Measurements from ENCODE around the gene DYNC1LI1. TPM values are rescaled to one million over a fixed set of nuclear protein-coding genes. Genes with fewer than 3 reads are reported as not detected.
"Not testable (repeated sequence)": the region's sequence is repeated elsewhere in the genome, so short reads cannot be mapped to it uniquely, and the experiment has no call there.

Gene DYNC1LI1
- polyA plus RNA-seq, 1 donor (not counting 4 experiments of a cell fraction or from before 2014, with no cell fraction given): 64.4 TPM

GRCh38 chr3:32522682-32523081 is 48.0 kb downstream of the DYNC1LI1 start:
- H3K79me2 ChIP-seq (ENCODE audit: control insufficient read depth, insufficient read depth, low read length): no peaks in the 10 kb centered on the region
- H3K27me3 ChIP-seq (ENCODE audit: control insufficient read depth, extremely low read depth, insufficient read depth, low read length): no peaks in the 10 kb centered on the region
- peaks cover 5 to 8% of the 10 kb centered on the region in 2 experiments for H3K36me3 ChIP-seq (ENCODE audit: control insufficient read depth in 2 of 2, extremely low read depth in 1 of 2, insufficient read depth in 2 of 2, low read length in 2 of 2)
- no peaks in the 10 kb centered on the region for H4K20me1 ChIP-seq (ENCODE audit: control insufficient read depth, extremely low read depth, insufficient read depth, low read length)
- H3K4me2 ChIP-seq (ENCODE audit: control insufficient read depth, extremely low read depth, insufficient read depth, low read depth, low read length): no peak overlapping the region
- no peak overlapping the region for H3K4me3 ChIP-seq (ENCODE audit: control insufficient read depth in 2 of 3, extremely low read depth in 1 of 3, insufficient read depth in 2 of 3, low read depth in 1 of 3, low read length in 3 of 3)
- TF ChIP-seq CTCF (optimal IDR thresholded peaks at IDR 0.05 in 1 of 3, IDR thresholded peaks at IDR 0.05 in 1 of 3, conservative IDR thresholded peaks at IDR 0.05 in 1 of 3; ENCODE audit: extremely low read depth in 1 of 3, insufficient read depth in 2 of 3, low read length in 3 of 3) (no peak), EZH2 (IDR thresholded peaks at IDR 0.05; ENCODE audit: low read length) (no peak)
- H3K9me3 ChIP-seq (ENCODE audit: control insufficient read depth, low read depth, low read length): no peaks in the 10 kb centered on the region
- no peak overlapping the region for H3K9ac ChIP-seq (ENCODE audit: control insufficient read depth, extremely low read depth, insufficient read depth, low read length)
- H3K9me1 ChIP-seq (ENCODE audit: control insufficient read depth, extremely low read depth, insufficient read depth, low read length): no peaks in the 10 kb centered on the region
- DNase-seq (ENCODE audit: low read depth, low spot score): no peak
- no peak overlapping the region for H3K27ac ChIP-seq (ENCODE audit: control insufficient read depth, insufficient read depth, low read length)
- FAIRE-seq: no peak
- dilution Hi-C loops (cut with MboI; ENCODE audit: extremely low pct_ligation_motif_present, low sequenced_read_pairs): loop anchor here (10.0 kb wide), 1 partner anchor 152 kb away; no protein-coding TSS in a partner anchor
- no peaks in the 10 kb centered on the region for H3K4me1 ChIP-seq (ENCODE audit: control insufficient read depth, extremely low read depth, insufficient read depth, low read length)
- H2AFZ ChIP-seq (ENCODE audit: control insufficient read depth, low read length): no peak overlapping the region

GRCh38 chr3:32518921-32519320 is 51.7 kb downstream of the DYNC1LI1 start:
- H4K20me1 ChIP-seq (ENCODE audit: control insufficient read depth, extremely low read depth, insufficient read depth, low read length); H3K9me1 ChIP-seq (ENCODE audit: control insufficient read depth, extremely low read depth, insufficient read depth, low read length); DNase-seq (ENCODE audit: low read depth, low spot score); H3K9ac ChIP-seq (ENCODE audit: control insufficient read depth, extremely low read depth, insufficient read depth, low read length); H3K4me3 ChIP-seq (ENCODE audit: control insufficient read depth in 2 of 3, extremely low read depth in 1 of 3, insufficient read depth in 2 of 3, low read depth in 1 of 3, low read length in 3 of 3); H3K4me1 ChIP-seq (ENCODE audit: control insufficient read depth, extremely low read depth, insufficient read depth, low read length); H3K4me2 ChIP-seq (ENCODE audit: control insufficient read depth, extremely low read depth, insufficient read depth, low read depth, low read length); H3K9me3 ChIP-seq (ENCODE audit: control insufficient read depth, low read depth, low read length); H3K27me3 ChIP-seq (ENCODE audit: control insufficient read depth, extremely low read depth, insufficient read depth, low read length); H2AFZ ChIP-seq (ENCODE audit: control insufficient read depth, low read length); H3K79me2 ChIP-seq (ENCODE audit: control insufficient read depth, insufficient read depth, low read length); FAIRE-seq; dilution Hi-C loops (cut with MboI; ENCODE audit: extremely low pct_ligation_motif_present, low sequenced_read_pairs); H3K27ac ChIP-seq (ENCODE audit: control insufficient read depth, insufficient read depth, low read length); H3K36me3 ChIP-seq (ENCODE audit: control insufficient read depth in 2 of 2, extremely low read depth in 1 of 2, insufficient read depth in 2 of 2, low read length in 2 of 2): not testable (repeated sequence)

- H3K4me3 ChIP-seq (ENCODE audit: control insufficient read depth in 2 of 3, extremely low read depth in 1 of 3, insufficient read depth in 2 of 3, low read depth in 1 of 3, low read length in 3 of 3); DNase-seq (ENCODE audit: low read depth, low spot score); H2AFZ ChIP-seq (ENCODE audit: control insufficient read depth, low read length); H3K9me3 ChIP-seq (ENCODE audit: control insufficient read depth, low read depth, low read length); H3K9ac ChIP-seq (ENCODE audit: control insufficient read depth, extremely low read depth, insufficient read depth, low read length); H3K9me1 ChIP-seq (ENCODE audit: control insufficient read depth, extremely low read depth, insufficient read depth, low read length); H4K20me1 ChIP-seq (ENCODE audit: control insufficient read depth, extremely low read depth, insufficient read depth, low read length); H3K27ac ChIP-seq (ENCODE audit: control insufficient read depth, insufficient read depth, low read length); H3K36me3 ChIP-seq (ENCODE audit: control insufficient read depth in 2 of 2, extremely low read depth in 1 of 2, insufficient read depth in 2 of 2, low read length in 2 of 2); H3K4me2 ChIP-seq (ENCODE audit: control insufficient read depth, extremely low read depth, insufficient read depth, low read depth, low read length); H3K4me1 ChIP-seq (ENCODE audit: control insufficient read depth, extremely low read depth, insufficient read depth, low read length); H3K79me2 ChIP-seq (ENCODE audit: control insufficient read depth, insufficient read depth, low read length); dilution Hi-C loops (cut with MboI; ENCODE audit: extremely low pct_ligation_motif_present, low sequenced_read_pairs); H3K27me3 ChIP-seq (ENCODE audit: control insufficient read depth, extremely low read depth, insufficient read depth, low read length); FAIRE-seq: not testable (repeated sequence)
Observed at GRCh38 chr3:32516751-32517150, 53.9 kb downstream of the DYNC1LI1 start.
